Stimulated activated CD4-positive, alpha-beta T cell treated with anti-CD3 and anti-CD28 coated beads, Interleukin-12 subunit alpha, Interleukin-12 subunit beta, amount 100 ng/mL, for 24 hours (primary cell): Measurements from ENCODE around the gene CIAO2A.
"Not testable (repeated sequence)": the region's sequence is repeated elsewhere in the genome, so short reads cannot be mapped to it uniquely, and the experiment has no call there.

Source experiments
- DNase-seq, 2 experiments: peaks; one replicate each; pipeline ENCODE4 v3.0.0-alpha.2; 2020; ENCODE audit warnings: low read depth in 2 of 2

Gene CIAO2A, protein sequence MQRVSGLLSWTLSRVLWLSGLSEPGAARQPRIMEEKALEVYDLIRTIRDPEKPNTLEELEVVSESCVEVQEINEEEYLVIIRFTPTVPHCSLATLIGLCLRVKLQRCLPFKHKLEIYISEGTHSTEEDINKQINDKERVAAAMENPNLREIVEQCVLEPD

DNA sequence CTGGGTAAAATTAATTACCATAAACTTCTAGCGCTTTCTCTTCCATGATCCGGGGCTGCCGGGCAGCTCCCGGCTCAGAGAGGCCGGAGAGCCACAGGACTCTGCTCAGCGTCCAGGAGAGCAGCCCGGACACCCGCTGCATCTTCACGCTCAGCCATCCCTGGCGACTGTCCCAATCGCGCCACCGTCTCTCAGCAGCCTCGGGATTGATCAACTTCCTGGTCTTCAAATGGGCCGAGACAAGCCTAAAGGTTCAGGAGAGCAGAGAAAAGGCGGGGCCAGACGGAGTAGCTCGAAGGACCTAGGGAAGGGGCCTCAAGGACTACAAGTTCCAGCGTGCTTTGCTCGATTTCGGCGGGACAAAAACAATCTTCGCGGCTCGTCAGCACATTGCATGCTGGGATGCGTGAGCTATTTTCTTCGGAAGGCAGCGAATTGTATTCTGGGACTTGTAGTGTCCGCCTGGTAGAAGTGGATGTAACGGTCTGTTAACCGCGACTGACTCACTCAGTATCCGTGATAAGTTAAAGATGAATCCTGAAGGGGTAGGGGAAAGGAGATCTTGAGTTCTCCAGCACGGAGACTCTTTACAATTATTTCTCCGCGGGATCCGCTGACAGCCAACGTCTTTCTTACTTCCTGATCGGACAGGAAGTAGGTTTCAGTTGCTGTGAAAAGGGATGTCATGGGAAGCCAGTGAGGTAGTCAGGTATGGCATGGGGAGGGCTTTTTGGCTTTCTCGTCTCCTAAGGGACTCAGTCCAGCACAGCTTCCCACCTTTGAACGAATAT is at the start of gene CIAO2A:
TSS of gene CIAO2A (minus strand) at position 212 of the 791 bp plus-strand sequence. CDS start at position 142, 70 bp downstream.
- peak; percentile 90 to 93 for DNase-seq

DNA sequence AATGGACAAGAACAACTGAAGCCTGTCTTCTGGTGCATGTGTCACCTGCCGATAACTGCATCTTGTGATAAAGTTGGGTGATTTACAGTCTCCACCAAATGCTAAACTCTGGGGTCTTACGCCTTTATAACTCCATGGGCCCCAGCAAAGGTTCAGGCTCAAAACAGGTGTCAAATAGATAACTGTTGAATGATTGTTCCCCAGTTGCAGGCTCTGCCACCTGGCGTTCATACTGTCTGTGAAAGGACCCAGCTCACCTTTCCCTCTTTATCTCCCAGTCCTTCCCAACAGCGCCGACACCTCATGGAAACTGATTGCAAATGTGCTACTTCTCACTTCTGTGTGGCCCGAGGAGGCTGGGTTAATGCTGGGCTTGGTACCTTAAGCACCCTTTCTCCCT is 49.6 kb upstream of the CIAO2A start:
- no peak for DNase-seq

DNA sequence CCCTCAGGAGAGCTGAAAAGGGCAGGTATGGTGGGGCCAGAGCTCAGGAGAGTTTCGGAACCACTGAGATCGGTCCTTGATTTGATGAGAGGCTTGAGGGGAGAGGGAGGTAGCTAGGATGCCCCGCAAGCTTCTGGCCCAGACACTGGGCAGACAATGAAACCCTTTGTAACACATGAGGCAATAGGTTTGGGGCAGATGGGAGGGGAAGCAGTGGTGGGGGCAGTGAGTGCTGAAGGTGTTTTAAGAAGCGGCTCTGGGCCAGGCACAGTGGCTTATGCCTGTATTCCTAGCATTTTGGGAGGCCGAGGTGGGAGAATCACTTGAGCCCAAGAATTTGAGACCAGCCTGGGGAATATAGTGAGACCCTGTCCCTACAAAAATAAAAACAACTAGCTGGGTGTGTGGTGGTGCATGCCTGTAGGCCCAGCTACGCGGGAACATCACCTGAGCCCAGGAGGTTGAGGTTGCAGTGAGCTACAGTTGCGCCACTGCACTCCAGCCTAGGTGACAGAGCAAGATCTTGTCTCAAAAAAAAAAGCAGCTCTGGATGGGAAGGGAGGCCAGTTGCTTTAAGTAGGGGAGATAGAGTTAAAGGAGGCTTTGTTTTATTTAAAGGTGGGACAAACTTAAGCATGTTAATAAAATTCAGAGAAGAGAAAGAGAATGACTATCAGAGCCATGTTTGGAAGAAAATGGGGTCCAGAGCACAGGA is 48.3 kb upstream of the CIAO2A start:
- no peak for DNase-seq

DNA sequence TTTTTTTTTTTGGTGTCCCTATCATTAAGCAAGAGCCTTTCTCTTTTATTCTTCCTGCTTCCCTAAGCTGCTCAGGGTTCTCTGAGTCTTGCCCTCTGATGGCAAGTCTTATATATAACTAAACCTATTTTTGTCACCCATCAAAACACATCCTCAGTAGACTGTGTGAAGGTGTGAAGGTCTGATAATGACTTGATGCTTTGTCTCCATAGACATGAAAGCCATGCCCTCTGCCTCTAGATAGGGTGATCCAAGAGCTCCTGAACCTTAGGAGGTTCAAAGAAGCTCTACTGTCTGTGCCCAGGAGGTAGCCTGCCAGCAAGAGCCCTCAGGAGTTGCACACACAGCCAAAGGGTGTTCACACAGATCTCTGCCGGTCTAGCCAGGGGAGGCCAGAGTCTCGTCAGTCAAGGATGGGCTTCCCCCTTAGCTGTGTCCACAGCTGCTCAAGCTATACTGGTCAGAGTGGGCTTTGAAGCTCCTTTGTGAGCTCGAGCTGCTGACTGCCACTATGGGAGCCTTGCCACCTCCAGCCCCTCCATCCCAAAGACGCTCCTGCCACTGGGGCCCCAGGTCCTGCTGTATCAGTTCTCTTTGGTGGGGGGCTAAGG is 44.8 kb upstream of the CIAO2A start:
- no peak for DNase-seq

DNA sequence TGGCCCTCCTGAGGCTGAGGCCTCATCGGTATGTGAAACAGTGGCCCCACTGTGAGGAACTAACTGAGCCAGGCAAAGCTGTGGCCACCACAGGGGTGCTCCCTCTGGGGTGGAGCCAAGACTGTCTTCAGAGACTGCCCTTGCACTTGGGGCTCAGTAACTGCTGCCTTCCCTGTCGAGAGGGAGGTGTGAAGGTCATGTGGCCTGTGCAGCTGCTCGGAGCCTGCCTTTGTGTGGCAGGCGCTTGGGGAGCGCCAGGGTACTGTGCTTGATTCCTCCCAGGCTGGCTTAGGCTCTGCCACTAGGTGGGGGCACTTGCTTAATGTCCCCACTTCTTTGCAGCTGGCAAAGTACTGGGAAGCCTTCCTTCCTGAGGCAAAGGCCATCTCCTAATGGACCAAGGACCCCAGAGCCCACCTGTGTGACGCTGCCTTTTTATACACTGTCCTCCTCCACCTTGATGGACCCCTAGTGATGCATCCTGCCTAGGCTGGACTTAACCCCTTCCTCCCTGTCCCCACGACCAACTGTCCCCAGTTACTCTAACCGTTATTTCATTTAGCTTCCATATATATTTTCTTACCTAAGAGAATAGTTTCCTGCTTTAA is 43.7 kb upstream of the CIAO2A start:
- no peak for DNase-seq

DNA sequence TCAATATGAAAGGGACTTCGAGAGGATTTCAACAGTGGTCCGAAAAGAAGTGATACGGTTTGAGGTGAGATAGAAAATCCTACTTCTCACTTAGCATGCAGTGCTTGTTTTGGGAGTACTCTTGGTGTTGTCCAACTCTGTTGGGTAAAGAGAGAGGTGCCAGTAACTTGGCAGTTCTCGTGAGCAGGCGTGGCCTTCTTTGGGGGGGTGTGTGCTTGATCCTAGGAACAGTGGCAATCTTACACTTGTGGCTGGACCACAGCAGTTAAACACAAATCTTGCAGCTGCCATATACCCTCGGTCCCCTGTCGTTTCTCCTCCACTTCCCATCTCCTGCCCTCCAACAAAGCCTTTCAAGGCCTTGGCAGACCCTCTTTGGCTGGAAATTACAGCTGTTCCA is 42.7 kb upstream of the CIAO2A start:
- no peak for DNase-seq

DNA sequence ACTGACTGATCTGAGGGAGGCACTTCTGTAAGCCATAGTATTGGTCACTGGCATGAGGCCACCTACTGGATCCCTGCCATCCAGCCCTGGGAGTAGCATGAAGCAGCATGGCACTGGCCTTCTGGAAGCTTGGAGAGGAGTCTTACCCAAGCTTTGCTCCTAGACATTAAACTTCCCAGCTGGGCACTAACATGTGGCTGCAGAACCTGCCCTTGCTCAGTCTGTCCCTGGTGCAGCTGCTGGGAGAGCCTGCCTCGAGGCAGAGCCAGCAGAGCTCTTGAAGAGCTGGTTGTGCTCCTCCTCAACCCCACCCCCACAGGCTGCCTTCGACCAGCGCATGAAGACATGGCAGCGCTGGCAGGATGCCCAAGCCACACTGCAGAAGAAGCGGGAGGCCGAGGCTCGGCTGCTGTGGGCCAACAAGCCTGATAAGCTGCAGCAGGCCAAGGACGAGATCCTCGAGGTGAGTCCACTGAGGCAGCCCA is 40.7 kb upstream of the CIAO2A start:
- no peak for DNase-seq

DNA sequence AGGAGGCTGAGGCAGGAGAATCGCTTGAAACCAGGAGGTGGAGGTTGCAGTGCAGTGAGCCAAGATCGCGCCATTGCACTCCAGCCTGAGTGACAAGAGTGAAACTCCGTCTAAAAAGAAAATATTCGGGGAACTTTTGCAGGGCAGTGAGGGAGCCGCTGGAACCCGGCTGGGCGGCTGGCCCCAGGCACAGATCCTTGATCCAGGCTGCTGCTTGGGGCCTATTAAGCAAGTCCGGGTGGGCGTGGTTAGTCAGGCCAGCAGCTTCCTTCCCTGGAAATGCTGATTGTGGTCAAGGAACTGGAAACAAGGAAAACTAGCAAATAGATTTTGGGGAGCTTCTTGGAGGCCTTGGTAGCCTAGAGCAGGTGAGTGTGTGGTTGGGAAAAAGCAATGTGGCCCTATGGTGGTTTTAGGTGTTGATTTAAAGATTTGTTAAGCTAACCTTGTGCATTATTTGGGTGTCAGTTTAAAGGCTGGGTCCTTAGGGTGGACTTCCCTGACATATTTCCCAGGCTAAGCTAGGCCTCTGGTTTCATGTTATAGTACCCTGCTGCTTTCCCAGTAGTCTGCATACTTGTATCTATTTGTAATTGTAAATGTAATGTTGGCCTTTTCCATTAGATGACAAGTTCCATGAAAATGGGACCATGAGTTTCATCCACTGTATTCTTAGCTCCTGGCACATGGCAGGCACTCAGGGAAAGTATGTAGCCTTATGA is 40.1 kb upstream of the CIAO2A start:
- DNase-seq = no peak

DNA sequence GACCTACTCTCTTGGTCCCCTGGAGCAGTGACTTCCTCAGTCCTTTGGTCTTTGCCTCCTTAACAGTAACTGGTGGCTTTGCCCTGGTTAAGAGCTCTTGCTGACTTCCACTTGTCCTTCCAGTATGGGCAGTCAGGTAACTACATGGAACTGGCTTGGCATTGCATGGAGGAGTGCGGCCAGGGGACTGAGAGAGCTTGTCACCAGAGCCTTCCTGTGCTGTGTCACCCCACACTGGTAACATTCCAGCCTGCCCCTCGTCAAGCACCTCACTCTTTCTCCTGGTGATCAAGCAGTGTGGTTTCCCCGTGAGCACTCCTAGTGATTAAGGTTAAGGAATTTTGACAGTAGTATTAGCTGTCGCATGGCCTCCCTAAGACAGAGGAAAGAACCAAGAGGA is 38.6 kb upstream of the CIAO2A start:
- DNase-seq = no peak

DNA sequence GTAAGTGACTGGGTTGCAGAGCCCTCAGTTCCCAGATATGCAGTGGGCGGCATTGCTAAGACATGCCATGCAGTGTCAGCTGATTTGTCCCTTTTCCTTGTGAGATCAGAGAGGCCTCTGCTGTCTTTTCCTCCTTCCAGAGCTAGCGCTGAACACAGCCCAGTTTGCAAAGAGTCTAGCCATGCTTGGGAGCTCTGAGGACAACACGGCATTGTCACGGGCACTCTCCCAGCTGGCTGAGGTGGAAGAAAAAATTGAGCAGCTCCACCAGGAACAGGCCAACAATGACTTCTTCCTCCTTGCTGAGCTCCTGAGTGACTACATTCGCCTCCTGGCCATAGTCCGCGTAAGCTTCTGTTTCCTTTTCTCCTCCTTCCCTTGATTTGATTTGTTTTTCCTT is 37.9 kb upstream of the CIAO2A start:
- DNase-seq = no peak

DNA sequence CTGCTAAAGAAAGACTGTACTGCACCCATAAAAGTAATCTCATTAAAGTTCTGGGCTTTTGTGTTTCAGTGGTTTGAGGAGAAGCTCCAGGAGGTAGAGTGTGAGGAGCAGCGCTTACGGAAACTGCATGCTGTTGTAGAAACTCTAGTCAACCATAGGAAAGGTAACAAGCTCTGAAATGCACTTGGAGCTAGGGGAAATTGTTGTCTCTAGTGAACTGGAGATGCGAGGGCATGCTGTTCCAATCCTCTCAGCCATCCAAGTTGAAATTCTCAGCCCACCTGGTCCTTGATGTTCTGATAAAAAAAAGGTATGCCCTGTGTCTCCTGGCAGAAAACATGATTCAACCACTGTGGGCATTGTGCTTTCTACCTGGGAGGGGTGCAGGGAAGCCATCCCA is 36.5 kb upstream of the CIAO2A start:
- no peak for DNase-seq

DNA sequence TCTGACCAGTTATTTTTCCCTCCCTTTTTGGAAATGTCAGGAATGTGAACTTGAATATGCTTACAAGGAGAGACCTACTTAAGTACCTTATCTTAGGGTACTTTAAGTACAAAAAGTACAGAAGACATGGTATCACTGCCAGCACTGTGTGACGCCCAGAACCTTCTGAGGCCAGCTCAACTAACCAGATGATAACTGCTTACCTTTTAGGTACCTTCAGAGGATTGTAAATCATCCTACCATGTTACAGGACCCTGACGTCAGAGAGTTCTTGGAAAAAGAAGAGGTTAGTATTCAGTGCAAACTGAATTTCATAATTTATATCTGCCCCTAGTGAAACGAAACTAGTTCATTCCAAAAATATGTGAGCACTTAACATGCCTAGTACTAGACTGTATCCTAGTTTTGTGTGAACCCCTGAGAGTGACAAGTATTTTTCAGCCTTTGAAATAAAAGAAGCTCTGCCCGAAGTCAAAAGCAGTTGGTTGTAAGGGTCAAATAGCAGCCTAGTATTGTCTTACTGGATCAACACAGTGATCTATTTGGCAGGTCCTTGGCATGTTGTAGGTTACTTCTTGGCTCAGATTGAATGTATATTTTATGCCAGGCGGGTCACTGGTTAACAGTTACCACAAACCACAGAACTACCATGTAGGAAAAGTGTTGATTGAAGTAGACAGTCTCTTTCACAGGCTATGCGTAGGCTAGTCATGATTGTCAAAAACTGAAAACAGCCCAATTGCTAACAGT is 34.1 kb upstream of the CIAO2A start:
- no peak for DNase-seq

DNA sequence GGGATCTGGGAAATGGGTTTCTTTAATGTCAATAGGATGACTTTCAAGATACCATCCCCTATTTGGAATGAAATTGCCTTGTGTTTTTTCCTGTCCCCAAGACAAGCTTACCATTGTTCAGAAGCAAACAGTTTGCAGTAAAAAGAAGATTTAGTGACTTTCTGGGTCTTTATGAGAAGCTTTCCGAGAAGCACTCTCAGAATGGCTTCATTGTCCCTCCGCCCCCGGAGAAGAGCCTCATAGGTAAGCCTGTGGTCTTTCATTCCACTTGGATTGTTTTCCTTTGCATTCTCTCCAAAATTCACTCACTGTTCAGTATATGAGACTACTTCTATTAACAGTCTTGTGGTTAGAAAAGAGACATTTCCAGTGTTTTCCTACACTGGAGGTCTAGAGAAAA is 32.3 kb upstream of the CIAO2A start:
- DNase-seq = no peak

DNA sequence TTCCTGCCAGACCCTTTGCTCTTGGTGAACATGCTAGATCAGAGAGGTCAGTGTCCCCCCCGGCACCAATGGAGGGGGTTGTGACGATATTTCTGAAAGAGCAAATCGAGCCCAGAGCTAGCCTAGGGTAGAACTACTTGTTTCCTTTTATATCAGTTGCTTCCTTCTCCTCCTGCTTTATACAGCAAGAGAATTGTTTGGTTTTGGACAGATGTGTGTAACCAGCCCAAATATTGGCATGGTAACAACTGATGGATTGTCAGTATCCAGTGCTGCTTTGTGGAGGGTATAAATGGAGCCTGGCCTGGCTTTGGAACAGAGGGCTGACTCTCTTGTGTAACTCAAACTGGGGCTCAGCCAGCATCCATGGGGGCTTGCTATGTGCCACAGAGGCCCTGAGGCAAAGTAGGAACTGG is 29.3 kb upstream of the CIAO2A start:
- DNase-seq = no peak

DNA sequence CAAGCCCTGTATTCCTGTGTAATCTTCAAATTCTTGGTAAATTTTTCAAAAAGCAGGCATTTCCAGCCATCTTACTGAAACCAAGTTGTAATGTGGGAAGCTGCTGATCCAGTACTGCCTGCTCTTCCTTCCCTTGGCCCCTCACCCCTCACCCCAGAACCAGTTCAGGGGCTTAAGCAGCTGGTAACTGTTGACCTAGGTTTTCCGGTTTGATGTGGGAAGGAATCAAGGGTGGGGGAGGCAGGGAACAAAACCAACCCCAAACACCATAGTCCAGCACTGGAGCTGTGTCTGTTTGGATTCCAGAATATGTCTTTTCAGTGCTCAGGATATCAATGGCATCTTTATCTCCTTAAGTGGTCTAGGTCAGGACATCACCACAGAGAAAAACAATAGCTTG is 28.8 kb upstream of the CIAO2A start:
- DNase-seq = no peak

DNA sequence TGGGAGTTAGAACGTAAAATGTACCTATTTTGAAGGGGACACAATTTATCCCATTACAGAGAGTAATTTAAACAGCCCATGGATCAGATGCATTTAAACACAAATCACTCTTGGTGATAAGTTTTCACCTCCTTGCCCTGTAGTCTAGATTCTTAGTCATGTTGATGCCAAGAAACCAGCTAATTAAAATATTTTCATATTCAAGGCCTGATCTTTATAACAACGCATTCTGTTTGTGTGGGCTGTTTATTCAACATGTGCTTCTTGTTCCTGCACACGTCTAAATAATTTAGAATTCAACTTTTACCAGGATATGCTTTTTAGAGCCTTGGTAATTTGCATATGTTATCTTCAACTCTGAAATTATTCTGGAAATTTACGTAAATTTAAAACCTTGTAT is 28.0 kb upstream of the CIAO2A start:
- DNase-seq = no peak

DNA sequence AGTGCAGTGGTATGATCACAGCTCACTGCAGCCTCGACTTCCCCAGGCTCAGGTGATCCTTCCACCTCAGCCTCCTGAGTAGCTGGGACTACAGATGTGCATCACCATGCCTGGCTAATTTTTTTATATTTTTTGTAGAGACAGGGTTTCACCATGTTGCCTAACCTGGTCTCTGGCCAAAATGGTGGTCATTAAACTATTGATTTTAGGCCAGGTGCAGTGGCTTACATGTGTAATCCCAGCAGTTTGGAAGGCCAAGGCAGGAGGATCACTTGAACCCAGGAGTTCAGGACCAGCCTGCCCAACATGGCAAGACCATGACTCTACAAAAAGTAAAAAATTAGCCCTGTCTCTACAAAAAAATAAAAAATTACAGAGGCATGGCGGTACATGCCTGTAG is 26.7 kb upstream of the CIAO2A start:
- DNase-seq = not testable (repeated sequence)

DNA sequence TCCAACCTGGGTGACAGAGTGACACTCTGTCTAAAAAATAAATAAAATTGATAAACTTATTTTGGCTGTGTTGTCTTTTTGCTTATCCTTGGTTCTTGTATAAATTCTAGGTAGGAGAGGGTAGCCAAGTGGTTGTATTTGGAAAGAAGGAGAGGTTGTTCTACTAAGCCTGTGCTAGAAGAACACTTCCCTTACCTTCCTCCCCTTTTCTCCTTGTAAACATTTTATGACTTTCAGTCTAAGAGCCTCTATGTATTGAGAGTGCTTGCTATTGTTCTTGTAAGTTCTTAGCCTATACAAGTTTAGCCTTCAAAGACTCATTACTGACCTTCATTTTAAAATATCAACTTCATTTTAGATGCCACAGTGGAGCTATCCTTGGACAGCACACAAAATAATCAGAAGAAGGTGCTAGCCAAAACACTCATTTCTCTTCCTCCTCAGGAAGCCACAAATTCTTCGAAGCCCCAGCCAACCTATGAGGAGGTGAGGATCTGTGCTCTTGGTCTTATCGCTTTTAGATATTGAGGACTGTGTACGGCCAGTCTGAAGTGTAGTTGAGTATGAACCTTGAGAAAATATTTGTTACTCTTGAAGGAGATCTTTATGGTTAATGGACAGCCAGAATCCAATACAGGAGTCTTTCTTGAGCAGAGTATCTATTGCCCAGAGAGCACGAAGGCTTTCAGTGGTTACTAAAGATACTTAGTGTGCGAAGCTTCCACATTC is 24.3 kb upstream of the CIAO2A start:
- DNase-seq = no peak

DNA sequence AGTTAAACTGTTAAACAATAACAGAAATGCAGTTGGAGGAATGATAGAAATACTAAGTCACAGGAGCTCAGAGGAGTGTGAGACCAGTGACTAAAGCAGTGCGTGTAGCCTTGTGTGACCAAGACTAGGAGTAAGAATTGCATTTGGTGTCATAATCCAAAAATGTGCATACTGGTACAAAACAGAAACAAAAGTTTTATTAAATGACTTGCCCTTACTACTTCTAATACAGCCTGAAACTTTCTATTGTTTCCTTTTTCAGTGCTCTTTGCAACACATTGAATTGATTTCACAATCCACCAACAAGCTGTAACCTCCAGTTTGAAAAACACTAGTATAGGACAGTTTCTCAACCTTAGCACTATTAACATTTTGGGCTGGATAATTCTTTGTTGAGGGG is 19.3 kb upstream of the CIAO2A start:
- no peak for DNase-seq
